Suppressor macrophage treated with lipopolysaccharide for 4 hours (primary cell): ENCODE measurements around the gene MYL6B.
"Not testable (repeated sequence)": the region's sequence is repeated elsewhere in the genome, so short reads cannot be mapped to it uniquely, and the experiment has no call there.

Source experiments
- DNase-seq: peaks from one replicate; pipeline ENCODE4 v3.0.0-alpha.2; 2020

Gene MYL6B

DNA sequence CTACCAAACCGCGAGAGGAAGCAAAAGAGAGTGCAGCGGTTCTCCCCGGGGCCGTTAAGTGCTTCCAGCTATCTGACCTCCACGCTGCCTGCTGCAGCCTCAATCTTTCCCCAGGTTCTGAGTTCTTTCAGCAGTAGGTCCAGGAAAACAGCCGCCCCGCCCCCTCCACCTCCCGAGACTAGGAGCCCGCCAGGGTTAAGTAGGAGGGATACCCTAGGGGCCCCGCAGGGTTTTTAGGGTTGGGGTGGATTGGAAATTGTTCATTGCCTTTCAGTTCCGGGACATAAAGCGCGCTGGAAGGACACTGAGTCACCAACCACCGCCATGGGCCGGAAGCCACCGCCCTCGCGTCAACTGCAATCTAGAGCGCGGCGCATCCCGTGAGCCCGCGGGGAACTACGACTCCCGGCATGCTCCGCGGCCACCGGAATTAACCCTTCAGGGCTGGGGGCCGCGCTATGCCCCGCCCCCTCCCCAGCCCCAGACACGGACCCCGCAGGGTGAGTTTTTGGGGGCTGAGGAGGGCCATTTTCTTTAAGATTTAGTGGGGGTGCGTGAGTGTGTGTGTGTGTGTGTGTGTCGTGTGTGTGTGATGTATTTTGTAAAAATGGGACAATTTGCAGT, at the start of gene MYL6B:
TSS of gene MYL6B (plus strand) at position 456 of the 624 bp plus-strand sequence. CDS start 1,332 bp downstream, outside the sequence.
- DNase-seq: peak; percentile 96

DNA sequence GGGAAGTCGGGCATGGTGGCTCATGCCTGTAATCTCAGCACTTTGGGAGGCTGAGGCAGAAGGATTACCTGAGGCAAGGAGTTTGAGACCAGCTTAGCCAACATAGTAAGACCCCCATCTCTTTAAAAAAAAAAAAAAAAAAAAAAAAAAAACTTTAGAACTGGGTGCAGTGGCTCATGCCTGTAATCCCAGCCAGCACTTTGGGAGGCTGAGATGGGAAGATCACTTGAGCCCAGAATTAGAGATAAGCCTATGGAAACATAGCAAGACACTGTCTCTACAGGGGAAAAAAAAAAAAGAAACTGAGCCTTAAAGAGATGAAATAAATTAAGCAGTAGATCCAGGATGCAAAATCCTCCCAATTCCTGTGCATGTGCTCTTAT, 49.7 kb upstream of the MYL6B start:
- no peak for DNase-seq

DNA sequence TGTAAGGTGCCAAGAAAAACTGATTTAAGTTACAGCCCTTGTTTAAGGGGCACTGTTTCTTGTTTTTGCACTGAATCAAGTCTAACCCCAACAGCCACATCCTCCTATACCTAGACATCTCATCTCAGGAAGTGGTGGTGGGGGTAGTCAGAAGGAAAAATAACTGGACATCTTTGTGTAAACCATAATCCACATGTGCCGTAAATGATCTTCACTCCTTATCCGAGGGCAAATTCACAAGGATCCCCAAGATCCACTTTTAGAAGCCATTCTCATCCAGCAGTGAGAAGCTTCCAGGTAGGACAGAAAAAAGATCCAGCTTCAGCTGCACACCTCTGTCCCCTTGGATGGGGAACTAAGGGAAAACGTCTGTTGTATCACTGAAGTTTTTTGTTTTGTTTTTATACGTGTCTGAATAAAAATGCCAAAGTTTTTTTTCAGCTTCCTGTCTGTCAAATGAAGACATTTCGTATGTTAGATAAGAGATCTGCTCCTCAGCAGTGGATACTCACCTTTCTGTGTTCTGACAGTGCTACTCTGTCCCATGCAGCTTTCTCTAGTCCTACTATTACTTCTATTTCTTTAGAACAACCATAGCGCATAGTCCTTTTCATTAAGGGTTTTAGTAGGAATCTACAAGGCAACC, 49.2 kb upstream of the MYL6B start:
- DNase-seq: no peak

DNA sequence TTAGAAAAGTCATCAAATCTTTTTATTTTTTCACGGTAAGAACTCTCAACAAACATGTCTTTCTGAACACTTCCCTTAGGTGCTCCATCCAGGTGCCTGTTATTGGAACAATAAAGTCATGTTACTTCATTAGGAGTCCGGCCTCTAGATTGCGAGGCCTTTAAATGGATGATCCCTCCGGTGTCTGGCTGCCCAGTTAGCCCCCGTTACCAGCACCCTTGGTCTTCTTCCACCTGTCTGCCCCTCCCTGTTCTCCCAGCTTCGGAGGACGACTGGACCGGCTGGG, 48.6 kb upstream of the MYL6B start:
- DNase-seq: no peak

DNA sequence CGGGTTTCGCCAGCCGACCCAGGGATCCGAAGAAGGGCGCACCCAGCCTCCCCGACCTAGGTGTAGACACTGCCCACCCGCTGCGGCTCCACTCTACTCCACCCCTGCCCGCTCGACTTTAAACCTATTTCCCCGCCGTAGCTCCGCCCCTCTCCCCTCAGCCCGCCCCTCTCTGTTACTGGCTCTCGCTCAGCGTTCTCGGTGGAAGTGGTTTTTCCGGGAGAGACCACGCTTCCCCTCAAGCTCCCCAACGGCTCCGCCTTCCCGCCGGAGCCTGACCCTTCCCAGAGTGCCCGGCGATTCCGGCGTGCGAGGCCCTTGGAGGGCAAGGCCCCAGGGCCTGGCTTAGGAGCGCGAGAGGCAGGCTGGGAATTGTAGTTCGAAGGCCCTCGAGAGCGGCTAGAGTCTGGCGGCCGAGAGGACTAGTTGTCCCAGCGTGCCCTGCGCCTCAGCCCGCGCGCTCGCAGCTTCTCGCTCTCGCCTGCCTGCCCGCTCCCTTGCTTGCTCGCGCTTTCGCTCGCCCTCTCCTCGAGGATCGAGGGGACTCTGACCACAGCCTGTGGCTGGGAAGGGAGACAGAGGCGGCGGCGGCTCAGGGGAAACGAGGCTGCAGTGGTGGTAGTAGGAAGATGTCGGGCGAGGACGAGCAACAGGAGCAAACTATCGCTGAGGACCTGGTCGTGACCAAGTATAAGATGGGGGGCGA, 48.1 kb upstream of the MYL6B start, which contains the start of gene PA2G4:
TSS of gene PA2G4 (plus strand) at position 451 of the 706 bp plus-strand sequence. CDS start at position 630, 179 bp downstream.
- peak; percentile 100 for DNase-seq

DNA sequence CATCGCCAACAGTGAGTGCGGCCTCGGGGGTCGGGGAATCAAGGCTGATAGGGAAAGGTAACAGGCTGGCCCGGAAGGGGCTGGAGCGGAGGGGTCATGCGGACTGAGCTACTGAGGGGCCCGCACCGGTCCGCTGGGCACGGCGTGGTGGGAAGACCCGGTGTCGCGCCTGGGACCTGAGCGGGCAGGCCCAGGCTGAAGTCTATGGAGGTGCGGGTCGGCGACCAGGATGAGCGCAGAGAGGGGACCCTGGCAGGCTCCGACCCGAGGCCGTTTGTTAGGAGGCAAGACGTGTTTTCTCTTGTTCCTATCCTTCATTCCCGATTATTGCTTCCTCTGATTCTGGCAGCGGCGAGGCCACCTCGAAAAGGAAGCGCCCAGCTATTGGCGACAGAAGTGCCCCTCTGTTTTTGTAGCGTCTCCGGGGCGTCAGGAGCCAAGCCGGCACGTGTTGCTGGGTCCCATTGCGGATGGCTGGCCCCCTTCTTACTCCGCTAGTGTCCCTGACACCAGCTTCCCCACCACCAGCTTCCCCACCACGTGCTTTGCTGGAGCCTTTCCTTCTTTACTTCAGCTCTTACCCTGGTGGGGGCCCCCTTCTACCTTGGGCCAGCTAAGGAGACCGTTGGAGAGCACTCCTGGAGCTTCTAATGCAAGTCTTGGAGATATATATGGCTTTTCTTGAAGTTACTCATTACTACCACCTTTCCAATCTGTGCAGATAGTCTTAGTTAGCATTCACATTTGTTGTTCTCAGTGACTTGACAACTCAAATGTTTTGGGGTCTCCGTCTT, 47.4 kb upstream of the MYL6B start:
- no peak for DNase-seq

DNA sequence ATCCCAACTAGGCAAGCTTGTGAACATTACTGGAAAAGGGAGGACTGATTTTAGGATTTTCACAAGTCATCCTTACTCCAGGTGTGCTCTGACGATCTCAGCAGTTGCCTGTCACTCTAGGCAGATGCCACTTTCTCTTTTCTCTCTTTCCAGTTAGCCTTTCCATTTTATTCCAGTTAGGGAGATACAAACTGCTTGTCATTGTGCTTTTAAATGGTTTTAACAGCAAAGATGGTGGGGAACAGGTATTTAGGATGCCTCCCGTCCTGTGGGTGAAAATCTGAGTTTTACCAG, 46.8 kb upstream of the MYL6B start:
- no peak for DNase-seq

DNA sequence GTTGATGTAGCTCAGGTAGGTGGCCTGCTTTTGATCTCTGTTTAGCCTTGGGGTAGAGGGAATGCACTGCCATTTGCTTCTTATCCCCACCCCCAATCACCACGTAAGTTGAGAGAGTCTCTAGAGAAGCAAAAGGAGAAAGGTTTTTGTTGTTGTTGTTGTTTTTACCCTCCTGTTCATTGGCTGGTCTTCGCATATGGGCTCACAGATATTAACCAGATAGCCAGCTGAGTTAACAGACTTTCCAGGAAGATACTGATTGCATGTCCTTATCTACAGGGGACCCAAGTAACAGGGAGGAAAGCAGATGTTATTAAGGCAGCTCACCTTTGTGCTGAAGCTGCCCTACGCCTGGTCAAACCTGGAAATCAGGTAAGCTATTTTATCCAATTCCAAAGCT, 45.1 kb upstream of the MYL6B start:
- no peak for DNase-seq

DNA sequence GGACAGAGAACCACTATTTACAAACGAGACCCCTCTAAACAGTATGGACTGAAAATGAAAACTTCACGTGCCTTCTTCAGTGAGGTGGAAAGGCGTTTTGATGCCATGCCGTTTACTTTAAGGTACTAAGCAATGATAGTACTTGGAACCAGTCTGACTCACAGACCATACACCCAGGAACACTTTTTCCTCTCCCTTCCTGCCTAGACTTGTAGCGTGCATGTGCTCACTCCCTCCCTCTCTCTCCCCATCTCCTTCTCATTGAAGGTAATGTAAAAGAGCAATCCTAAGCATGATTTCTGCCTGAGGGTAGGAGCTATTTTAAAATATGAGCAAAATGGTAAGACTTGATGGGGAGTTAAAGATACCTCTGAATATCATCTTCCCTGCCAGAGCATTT, 41.8 kb upstream of the MYL6B start:
- DNase-seq: no peak

DNA sequence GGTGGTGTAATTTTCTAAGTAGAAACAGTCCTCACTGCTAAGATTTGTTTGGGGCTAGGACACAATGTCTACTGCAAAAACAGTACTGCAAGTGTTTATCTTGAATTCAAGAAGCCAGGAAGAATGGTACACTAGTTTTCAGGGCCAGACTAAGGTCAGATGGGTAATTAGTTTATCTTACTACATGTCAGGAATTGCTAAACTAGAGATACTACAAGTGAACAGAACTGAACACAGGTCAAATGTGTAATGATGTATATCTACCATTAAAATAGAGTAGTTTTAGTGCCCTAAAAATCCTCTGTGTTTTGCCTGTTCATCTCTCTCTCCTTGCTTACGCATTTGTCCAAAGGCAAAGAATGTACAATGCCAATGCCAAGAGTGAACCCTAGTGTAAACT, 38.3 kb upstream of the MYL6B start:
- DNase-seq: no peak

DNA sequence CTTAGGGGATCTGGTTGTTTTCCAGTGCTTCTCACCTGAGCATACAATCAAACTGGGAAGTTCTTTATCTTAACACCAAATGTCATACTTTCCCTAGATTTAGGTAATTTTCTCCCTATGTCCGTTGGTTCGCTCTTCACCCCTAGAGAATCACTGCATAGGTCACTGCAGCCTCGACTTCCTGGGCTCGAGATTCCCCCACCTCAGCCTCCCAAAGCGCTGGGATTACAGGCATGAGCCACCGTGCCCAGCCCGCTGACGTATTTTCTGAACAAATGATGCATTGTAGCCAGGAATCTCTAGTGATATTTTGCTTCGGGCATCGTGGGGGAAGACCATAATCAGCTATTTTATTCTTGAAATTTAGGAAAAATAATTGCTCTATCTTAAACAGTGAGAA, 37.1 kb upstream of the MYL6B start:
- no peak for DNase-seq

DNA sequence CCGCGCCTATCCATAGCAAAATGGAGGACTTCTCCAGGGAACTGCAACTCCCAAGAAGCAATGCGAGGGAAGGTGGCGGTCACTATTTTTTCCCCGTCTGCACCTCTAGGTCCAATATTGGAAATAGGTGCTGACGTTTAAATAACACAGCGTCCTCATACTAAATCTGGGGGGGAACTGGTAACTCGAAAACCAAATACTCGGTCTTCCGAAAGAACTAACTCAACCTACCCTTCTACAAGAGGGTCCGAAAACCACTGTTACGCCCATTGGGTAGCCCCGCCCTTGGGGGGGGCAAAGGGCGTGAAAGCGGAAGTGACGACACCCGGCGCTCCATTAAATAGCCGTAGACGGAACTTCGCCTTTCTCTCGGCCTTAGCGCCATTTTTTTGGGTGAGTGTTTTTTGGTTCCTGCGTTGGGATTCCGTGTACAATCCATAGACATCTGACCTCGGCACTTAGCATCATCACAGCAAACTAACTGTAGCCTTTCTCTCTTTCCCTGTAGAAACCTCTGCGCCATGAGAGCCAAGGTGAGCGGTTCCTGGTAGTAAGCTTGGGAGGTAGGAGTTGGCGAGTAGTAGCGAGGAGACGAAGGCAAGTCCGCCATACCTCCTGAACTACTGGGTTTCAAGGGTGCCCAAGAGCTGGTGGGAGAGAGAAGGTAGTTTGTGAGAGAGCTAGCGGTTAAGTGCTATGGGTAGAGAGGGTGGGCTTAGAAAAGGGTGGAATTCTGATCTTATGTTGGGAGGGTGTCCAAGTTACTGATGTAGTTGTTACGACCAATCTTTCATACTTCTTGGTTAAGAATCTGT, 35.9 kb upstream of the MYL6B start, which contains the start of gene RPL41:
TSS of gene RPL41 (plus strand) at position 367 of the 815 bp plus-strand sequence.
- DNase-seq: peak; percentile 98

DNA sequence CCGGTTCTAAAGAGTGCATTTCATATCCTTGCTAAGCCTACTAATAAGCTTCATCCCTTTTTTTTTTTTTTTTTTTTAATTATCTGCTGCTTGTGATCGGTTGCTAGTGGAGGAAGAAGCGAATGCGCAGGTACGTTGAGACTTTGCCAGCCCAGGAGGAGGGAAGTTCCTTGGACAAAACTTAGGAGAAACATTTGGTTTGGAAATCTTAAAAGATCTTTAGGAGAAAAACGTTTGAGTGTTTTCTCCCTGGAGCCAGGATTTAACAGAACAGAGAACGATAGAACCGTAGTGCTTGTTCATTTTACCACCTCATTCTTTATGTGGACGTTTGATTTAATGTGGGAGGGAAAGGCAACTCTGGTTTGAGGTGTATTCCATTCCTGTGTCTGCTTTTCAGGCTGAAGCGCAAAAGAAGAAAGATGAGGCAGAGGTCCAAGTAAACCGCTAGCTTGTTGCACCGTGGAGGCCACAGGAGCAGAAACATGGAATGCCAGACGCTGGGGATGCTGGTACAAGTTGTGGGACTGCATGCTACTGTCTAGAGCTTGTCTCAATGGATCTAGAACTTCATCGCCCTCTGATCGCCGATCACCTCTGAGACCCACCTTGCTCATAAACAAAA, 35.2 kb upstream of the MYL6B start:
- not testable (repeated sequence) for DNase-seq

DNA sequence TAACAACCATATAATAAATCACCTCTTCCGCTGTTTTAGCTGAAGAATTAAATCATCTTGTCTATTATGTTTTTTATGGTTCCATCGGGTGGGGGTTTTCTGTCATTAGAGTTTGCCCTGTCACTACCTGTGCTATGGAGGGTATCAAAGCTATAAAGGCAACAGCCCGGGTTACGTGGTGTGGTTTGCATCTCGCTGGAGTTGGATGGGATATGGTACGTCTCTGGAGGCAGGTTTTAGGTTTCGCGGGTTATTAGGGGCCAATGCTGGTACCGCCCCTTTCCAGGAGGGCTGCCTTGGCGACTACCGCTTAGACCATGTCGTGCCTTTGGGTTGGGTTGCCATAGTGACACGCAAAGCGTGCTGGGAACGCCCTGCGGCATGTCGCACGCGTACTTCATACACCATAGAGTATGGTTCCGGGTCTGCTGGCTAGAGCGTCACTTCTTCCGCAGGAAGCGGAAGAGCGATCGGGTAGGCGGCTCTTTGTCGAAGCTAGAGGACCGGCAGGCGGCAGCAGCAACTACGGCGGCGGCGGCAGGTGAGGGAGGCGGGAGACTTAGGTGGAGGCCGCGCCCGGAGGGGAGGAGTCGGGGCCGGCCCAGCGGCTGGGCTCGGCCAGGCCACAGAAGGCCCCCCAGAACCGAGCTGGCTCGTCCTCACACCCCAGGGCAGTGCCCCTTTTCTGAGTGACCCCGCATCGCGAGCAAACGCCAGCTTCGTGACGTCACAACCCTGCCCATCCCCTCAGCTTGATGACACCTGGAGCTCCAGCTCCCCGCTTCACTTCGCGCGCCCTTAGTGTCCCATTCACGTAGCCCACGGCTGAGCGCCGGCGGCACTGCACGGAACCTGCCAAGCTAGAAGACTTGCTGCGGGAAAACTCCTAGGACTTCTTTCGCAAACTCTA, 34.4 kb upstream of the MYL6B start, which contains the start of gene ZC3H10:
TSS of gene ZC3H10 (plus strand) at position 489 of the 910 bp plus-strand sequence. CDS start 2,297 bp downstream, outside the sequence.
- peak; percentile 98 for DNase-seq

DNA sequence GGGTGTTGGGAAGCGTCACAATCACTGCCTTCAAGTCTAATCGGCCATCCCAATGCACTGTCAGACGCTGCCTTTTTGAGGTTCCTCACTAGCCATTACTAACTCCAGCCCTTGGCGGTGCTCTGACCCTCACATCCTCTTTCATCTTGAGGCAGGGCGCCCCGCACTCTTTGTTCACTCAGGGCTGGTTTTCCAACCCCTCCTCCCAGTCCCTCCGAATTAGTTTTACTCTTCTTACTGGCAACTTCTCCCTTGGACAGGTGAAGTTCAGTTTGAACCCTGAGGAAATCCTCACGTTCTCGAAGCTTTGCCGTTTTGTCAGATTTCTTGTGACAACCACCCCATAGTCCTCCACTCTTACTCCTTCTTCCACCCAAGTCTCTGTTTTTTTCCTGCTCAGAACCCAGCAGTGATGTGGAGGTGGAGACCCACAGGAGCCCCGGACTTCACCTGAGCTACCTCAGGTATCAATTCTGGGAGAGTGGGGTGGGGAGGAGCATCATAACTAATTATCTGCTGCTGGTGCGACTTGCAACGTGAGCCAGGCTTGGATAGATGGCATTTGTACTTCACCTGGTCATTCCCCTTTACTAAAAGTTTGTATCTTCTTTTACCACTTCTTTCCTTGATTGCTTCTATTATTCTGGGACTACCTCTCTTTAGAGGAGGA, 33.6 kb upstream of the MYL6B start:
- peak; percentile 55 for DNase-seq

DNA sequence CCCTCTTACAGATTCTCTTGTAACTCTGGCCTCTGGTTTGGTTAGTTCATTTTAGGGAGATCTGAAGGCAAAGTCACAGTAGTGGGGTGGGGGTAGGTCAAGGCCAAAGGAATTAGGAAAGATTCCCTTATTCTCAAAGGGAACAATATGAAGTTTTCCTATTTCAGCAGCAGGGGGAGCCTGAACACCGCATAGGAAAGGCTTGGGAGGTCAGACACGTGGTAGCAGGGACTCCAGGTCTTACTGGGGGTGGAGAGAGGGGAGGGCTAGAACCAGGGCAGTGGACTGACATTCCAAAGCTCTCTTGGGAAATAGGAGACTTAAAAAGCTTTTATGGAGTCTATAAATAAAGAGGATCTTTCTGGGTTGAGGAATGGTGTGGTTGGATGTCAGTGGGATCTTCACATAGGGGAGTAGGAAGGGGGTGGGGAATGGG, 33.0 kb upstream of the MYL6B start:
- peak; percentile 87 for DNase-seq

DNA sequence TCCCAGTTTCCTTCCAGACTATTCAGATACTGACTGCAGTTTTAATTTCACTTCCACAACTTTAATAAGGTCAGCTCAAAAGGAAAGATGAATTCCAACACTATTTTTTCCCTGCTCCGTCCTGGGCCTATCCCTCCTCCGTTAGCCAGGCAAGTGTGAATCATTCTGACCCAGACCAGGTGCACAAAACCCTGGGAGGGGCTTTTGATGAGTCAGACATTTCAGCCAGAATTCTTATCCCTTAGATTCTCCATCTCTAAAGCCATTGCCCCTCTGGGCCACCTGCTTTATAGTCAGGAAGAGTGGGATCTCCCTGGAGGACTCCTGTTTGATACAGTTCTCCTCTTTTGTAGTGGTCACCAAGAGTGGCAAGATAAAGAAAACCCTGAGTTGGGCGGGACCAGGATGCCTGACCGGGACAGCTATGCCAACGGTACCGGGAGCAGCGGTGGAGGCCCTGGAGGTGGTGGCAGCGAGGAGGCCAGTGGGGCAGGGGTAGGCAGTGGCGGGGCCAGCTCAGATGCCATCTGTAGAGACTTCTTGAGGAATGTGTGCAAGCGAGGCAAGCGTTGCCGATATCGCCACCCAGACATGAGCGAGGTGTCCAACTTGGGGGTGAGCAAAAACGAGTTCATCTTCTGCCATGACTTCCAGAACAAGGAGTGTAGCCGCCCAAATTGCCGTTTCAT, 32.1 kb upstream of the MYL6B start:
- no peak for DNase-seq

DNA sequence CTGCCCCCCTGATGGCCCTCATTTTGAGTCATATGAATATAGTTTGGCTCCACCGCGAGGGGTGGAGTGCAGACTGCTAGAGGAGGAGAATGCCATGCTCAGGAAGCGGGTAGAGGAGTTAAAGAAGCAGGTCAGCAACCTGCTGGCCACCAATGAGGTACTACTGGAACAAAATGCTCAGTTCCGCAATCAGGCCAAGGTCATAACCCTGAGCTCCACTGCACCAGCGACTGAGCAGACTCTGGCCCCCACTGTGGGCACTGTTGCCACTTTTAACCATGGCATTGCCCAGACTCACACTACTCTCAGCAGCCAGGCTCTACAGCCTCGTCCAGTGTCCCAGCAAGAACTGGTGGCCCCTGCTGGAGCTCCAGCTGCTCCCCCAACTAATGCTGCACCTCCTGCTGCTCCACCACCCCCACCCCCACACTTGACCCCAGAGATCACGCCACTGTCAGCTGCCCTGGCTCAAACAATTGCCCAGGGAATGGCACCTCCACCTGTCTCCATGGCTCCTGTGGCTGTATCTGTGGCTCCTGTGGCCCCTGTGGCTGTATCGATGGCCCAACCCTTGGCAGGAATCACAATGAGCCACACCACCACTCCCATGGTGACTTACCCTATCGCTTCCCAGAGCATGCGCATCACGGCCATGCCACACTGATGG, 31.1 kb upstream of the MYL6B start:
- no peak for DNase-seq

DNA sequence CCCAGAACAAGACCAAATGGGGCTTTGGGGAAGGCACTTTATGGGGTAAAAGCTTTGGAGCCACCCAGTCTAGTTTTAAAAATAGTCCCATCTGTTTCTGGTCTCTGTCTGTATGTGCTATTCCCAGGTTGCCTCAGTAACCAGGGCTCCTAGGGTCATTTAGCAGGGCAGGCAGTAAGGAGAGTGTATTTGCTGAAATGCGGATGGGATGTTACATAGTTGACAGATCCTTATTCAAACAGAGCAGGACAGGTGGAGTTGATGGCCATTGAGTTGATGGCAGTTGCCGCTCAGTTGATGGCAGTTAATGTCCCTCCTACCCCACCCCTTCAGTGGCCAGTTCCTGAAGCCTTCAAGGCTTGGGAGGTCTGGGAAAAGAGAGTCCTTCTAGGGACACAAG, 29.8 kb upstream of the MYL6B start:
- no peak for DNase-seq
